ENCODE measurements around the gene NOS1AP.

DNA sequence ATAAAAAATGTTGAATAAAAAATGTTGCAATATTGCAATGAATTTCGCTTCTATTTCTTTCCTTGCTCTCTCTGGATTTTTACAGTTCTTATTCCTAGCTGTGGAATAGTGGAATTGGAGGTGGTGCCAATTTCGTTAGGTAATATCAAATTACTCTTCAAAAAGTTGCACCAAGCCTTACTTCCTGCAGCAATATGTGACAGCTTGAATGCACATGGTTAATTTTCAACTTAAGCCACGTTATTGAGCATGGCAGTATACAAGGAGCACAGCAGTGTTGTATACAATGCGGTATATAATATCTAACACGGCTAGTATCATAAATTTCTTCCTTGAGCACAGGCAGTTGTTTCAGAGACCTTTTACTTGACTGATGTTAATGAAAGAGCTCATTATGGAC lies 152.5 kb downstream of the NOS1AP start:
- TF ChIP-seq EZH2phosphoT487 (IDR thresholded peaks at IDR 0.05; ENCODE audit: borderline replicate concordance): no peak
- no peak for TF ChIP-seq CTCF (conservative IDR thresholded peaks at IDR 0.05; ENCODE audit: low read length)
